ENCODE measurements around the gene CBFA2T3.
"Not testable (repeated sequence)": the region's sequence is repeated elsewhere in the genome, so short reads cannot be mapped to it uniquely, and the experiment has no call there.

Gene CBFA2T3

DNA sequence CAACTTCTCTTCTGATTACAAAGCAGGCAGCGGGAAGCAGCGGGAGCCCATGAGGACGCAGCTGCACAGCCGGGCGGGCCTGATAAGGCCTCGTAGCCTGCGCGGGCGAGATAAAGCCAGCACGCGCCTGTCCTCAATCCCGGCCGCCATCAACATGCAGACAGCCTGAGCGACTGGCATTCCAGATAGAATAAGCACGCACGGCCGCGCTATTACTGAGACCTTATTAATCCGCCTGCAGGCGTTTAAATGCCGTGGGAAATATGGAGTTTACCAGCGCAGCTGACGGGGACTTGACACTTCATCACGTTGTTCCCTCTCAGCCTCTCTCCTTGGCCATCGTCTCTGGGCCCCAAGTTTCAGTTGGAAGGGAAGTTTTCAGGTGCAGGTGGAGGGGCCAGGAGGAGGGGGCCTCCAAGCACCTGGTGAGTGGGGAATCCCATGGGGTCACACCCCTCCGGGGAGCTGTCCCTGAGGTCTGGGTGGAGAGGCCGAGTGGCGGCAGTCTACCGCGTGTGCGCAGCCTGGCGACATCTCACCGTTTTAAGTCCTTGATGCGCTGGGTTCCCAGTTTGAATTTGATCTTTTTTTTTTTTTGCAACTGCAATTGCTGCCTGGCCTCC lies 27.3 kb upstream of the CBFA2T3 start:
- TF ChIP-seq CTCF (conservative IDR thresholded peaks at IDR 0.05; ENCODE audit: low read depth, low read length), result no peak
- DNase-seq (ENCODE audit: low read depth), result no peak
- H3K4me3 ChIP-seq (ENCODE audit: low read length), result no peak overlapping the region

DNA sequence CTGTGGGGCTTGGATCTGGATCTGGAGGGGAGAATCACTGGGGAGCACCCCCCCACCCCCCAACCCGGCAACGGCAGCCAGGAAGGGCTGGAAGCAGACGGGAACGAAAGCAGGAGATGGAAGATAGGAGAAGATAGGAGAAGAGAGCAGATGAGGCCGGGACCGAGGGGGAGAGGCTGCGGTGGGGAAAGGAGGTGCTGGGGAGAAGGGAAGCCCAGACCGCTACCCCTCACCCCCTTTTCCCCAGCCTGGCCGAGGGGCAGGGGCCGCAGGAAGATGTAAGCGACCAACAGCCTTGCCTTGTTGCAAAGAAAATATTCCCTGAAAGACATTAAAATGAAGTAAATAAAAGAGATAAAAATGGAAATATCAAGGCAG lies 26.8 kb upstream of the CBFA2T3 start:
- no peak for DNase-seq (ENCODE audit: low read depth)
- H3K4me3 ChIP-seq (ENCODE audit: low read length), result no peak overlapping the region
- TF ChIP-seq CTCF (conservative IDR thresholded peaks at IDR 0.05; ENCODE audit: low read depth, low read length), result no peak

DNA sequence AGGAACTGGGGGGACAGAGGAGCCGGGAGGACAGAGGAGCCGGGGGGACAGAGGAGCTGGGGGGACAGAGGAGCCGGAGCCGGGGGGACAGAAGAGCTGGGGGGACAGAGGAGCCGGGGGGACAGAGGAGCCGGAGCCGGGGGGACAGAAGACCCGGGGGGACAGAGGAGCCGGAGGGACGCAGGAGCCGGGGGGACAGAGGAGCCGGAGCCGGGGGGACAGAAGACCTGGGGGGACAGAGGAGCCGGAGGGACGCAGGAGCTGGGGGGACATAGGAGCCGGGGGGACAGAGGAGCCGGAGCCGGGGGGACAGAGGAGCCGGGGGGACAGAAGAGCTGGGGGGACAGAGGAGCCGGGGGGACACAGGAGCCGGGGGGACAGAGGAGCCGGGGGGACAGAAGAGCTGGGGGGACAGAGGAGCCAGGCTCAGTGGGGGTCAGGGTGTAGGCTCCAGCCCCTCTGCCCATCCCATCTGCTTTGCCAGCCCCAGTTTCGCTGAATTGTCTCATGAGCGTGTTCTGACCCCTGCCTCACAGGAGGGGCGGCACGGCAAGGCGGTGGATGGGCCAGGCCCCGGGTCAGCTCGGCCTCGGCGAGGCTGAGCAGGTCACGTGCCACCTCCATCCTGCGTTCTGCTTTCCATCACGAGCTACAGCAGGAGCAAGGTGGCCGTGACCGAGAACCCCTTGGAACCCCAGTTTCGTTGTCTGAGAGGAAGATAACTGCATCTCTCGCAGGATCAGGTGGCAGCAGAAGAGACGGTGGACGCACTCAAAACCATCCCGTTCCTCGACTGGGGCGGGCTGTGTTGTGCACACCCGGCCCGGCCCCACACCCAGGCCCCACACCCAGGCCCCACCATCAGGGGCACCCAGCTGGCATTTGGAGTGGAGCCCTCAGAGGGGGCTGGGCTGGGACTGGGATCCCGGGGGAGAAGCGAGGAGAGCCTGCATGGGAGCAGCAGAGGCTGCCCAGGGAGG lies 26.1 kb upstream of the CBFA2T3 start:
- no peak overlapping the region for H3K4me3 ChIP-seq (ENCODE audit: low read length)
- TF ChIP-seq CTCF (conservative IDR thresholded peaks at IDR 0.05; ENCODE audit: low read depth, low read length), result no peak
- DNase-seq (ENCODE audit: low read depth), result no peak

GRCh38 chr16:89002081-89002480 lies 25.1 kb upstream of the CBFA2T3 start:
- DNase-seq (ENCODE audit: low read depth); H3K4me3 ChIP-seq (ENCODE audit: low read length): not testable (repeated sequence)

GRCh38 chr16:89001117-89002027 lies 24.4 kb upstream of the CBFA2T3 start:
- no peak for TF ChIP-seq CTCF (conservative IDR thresholded peaks at IDR 0.05; ENCODE audit: low read depth, low read length)
- H3K4me3 ChIP-seq (ENCODE audit: low read length), result no peak overlapping the region
- no peak for DNase-seq (ENCODE audit: low read depth)

GRCh38 chr16:89000207-89000959 lies 23.4 kb upstream of the CBFA2T3 start:
- no peak for DNase-seq (ENCODE audit: low read depth)
- H3K4me3 ChIP-seq (ENCODE audit: low read length), result no peak overlapping the region
- no peak for TF ChIP-seq CTCF (conservative IDR thresholded peaks at IDR 0.05; ENCODE audit: low read depth, low read length)

All from retinal pigment epithelial cell (primary cell).